Astrocyte (in vitro differentiated cells and primary cell): ENCODE measurements around the gene ZNF609. TPM values are rescaled to one million over a fixed set of nuclear protein-coding genes. Genes with fewer than 3 reads are reported as not detected.
A peak's percentile ranks its signal among the peaks of the same experiment; 100 is the strongest.

Experiments used
- DNase-seq: peaks from one replicate; pipeline ENCODE4 v3.0.0-alpha.2; 2010; ENCODE audit warnings: low read depth
- FAIRE-seq: peaks from 2 replicates; lab custom pipeline; 2011; peaks lifted over from hg19 to GRCh38; lab: Jason Lieb, UNC
- H2AFZ ChIP-seq: 2 replicates; pipeline ENCODE4 v1.6.0; 2012; ENCODE audit warnings: low read depth, low read length, inconsistent platforms
- H3K27ac ChIP-seq: 2 replicates; pipeline ENCODE4 v1.5.1; 2011; ENCODE audit warnings: low read depth, low read length, inconsistent platforms
- H3K27me3 ChIP-seq: 2 replicates; pipeline ENCODE4 v1.6.0; 2011; ENCODE audit warnings: low read length, inconsistent platforms; ENCODE audit not compliant: insufficient read depth
- H3K36me3 ChIP-seq: 2 replicates; pipeline ENCODE4 v1.5.1; 2011; ENCODE audit warnings: low read length, inconsistent platforms; ENCODE audit not compliant: insufficient read depth
- H3K4me1 ChIP-seq: 2 replicates; pipeline ENCODE4 v1.5.1; 2011; ENCODE audit warnings: low read length, inconsistent platforms; ENCODE audit not compliant: insufficient read depth
- H3K4me2 ChIP-seq: 2 replicates; pipeline ENCODE4 v1.6.0; 2012; ENCODE audit warnings: low read length, inconsistent platforms
- H3K4me3 ChIP-seq: 2 replicates; pipeline ENCODE4 v1.5.1; 2011; ENCODE audit warnings: low read depth, mild to moderate bottlenecking, low read length, inconsistent platforms; ENCODE audit not compliant: insufficient read depth
- H3K79me2 ChIP-seq: 2 replicates; pipeline ENCODE4 v1.6.0; 2012; ENCODE audit warnings: mild to moderate bottlenecking, low read length, inconsistent platforms; ENCODE audit not compliant: insufficient read depth
- H3K9ac ChIP-seq: 2 replicates; pipeline ENCODE4 v1.6.0; 2012; ENCODE audit warnings: mild to moderate bottlenecking, low read length, inconsistent platforms
- H3K9me3 ChIP-seq: 2 replicates; pipeline ENCODE4 v1.5.1; 2012; ENCODE audit warnings: low read depth, mild to moderate bottlenecking, low read length, inconsistent platforms; ENCODE audit not compliant: insufficient read depth
- H4K20me1 ChIP-seq: 2 replicates; pipeline ENCODE4 v1.6.0; 2012; ENCODE audit warnings: low read length, inconsistent platforms; ENCODE audit not compliant: insufficient read depth
- H3K27ac Mint-ChIP-seq: one replicate; pipeline ENCODE4 v1.8.0; 2021; ENCODE audit warnings: mild to moderate bottlenecking, mixed read lengths; ENCODE audit not compliant: unreplicated experiment
- H3K27me3 Mint-ChIP-seq: one replicate; pipeline ENCODE4 v1.8.0; 2021; ENCODE audit warnings: low read depth, mixed read lengths; ENCODE audit not compliant: unreplicated experiment
- H3K36me3 Mint-ChIP-seq: one replicate; pipeline ENCODE4 v1.8.0; 2021; ENCODE audit warnings: low read depth, mixed read lengths; ENCODE audit not compliant: unreplicated experiment
- H3K4me1 Mint-ChIP-seq: one replicate; pipeline ENCODE4 v1.8.0; 2021; ENCODE audit warnings: low read depth, mixed read lengths; ENCODE audit not compliant: unreplicated experiment
- H3K4me3 Mint-ChIP-seq: one replicate; pipeline ENCODE4 v1.8.0; 2021; ENCODE audit warnings: mild to moderate bottlenecking, moderate library complexity, mixed read lengths; ENCODE audit not compliant: unreplicated experiment
- H3K9me3 Mint-ChIP-seq: one replicate; pipeline ENCODE4 v1.8.0; 2021; ENCODE audit warnings: mild to moderate bottlenecking, mixed read lengths; ENCODE audit not compliant: unreplicated experiment
- EZH2 ChIP-seq: IDR thresholded peaks from 2 replicates; pipeline ENCODE4 v1.6.1; 2012; ENCODE audit warnings: mild to moderate bottlenecking, low read length, inconsistent platforms; ENCODE audit not compliant: insufficient read depth
- total RNA-seq: library from RNA; stranded (reverse); gene quantifications from 2 replicates; pipeline ENCODE4 v1.2.1, GENCODE V29; 2021
- TF ChIP-seq, protein P1 (sequence below): IDR thresholded peaks from 2 replicates; pipeline ENCODE4 v1.5.1; 2011; ENCODE audit warnings: low read depth, mild to moderate bottlenecking, inconsistent platforms, low read length, moderate library complexity; ENCODE audit not compliant: insufficient read depth

The ZNF609 gene
- total RNA-seq, 1 donor from 2014 or later = 38.5 TPM

DNA sequence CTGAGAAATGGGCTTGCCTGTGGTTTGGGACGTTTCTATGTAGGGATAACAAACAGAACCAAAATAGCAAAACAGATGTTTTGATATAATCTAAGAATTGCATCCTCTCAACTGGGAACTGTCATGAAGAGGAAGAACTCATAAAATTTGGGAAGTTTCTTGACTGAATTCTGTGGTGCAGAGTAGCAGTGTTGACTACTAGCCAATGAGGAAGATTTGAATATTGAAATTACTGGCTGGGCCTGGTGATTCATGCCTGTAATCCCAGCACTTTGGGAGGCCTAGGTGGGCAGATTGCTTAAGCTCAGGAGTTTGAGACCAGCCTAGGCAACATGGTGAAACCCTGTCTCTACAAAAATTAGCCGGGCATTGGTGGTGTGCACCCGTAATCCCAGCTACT lies 42.2 kb downstream of the ZNF609 start:
- Histone ChIP-seq H3K4me3 (no peak overlapping the region), H3K36me3 (peaks cover 8% of the 10 kb centered on the region), H3K27me3 (no peaks in the 10 kb centered on the region), H3K27ac (no peak overlapping the region), H3K4me2 (peak overlapping the region; percentile 57), H4K20me1 (peaks cover 88% of the 10 kb centered on the region), H3K9me3 (no peaks in the 10 kb centered on the region), H3K9ac (peak overlapping the region; percentile 26), H2AFZ (no peak overlapping the region), H3K4me1 (peaks cover 23% of the 10 kb centered on the region), H3K79me2 (peaks cover 74% of the 10 kb centered on the region)
- FAIRE-seq (no peak), DNase-seq (no peak)
- peak overlapping the region; percentile 22 for H3K27ac Mint-ChIP-seq
- peaks cover 11% of the 10 kb centered on the region for H3K36me3 Mint-ChIP-seq
- TF ChIP-seq, protein P1, sequence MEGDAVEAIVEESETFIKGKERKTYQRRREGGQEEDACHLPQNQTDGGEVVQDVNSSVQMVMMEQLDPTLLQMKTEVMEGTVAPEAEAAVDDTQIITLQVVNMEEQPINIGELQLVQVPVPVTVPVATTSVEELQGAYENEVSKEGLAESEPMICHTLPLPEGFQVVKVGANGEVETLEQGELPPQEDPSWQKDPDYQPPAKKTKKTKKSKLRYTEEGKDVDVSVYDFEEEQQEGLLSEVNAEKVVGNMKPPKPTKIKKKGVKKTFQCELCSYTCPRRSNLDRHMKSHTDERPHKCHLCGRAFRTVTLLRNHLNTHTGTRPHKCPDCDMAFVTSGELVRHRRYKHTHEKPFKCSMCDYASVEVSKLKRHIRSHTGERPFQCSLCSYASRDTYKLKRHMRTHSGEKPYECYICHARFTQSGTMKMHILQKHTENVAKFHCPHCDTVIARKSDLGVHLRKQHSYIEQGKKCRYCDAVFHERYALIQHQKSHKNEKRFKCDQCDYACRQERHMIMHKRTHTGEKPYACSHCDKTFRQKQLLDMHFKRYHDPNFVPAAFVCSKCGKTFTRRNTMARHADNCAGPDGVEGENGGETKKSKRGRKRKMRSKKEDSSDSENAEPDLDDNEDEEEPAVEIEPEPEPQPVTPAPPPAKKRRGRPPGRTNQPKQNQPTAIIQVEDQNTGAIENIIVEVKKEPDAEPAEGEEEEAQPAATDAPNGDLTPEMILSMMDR = no peak
- no peak for TF ChIP-seq EZH2
- H3K4me1 Mint-ChIP-seq = peaks cover 36% of the 10 kb centered on the region
- H3K9me3 Mint-ChIP-seq = no peaks in the 10 kb centered on the region
- H3K27me3 Mint-ChIP-seq = no peaks in the 10 kb centered on the region
- H3K4me3 Mint-ChIP-seq = no peak overlapping the region

DNA sequence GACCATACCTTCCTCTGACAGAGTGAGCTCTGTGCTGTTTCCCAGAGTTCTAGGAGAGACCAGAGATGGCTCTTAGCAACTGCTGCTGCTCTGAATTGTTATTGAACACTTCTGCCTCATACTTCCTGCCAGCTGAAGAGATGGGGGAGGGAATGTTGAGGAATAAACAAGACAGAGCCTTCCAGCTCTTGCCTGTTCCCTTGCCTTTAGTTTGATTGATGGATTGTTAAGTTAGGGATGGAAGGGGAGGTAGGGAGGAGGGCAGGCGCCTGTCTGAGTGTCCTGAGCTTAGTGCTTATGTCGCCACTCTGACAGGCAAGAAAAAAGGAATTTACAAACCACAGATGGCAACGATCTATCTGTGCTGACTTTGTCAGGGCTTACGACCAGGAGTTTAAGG lies 42.8 kb downstream of the ZNF609 start:
- H3K27ac Mint-ChIP-seq = peak overlapping the region; percentile 22
- H3K4me3 Mint-ChIP-seq = peak overlapping the region; percentile 64
- Histone ChIP-seq H2AFZ (no peak overlapping the region), H3K4me3 (no peak overlapping the region), H3K9ac (peak overlapping the region; percentile 26), H3K27ac (peak overlapping the region; percentile 28), H3K27me3 (no peaks in the 10 kb centered on the region), H4K20me1 (peaks cover 89% of the 10 kb centered on the region), H3K9me3 (no peaks in the 10 kb centered on the region), H3K36me3 (peaks cover 8% of the 10 kb centered on the region), H3K79me2 (peaks cover 72% of the 10 kb centered on the region), H3K4me2 (peak overlapping the region; percentile 57), H3K4me1 (peaks cover 24% of the 10 kb centered on the region)
- peaks cover 42% of the 10 kb centered on the region for H3K4me1 Mint-ChIP-seq
- DNase-seq (peak; percentile 55), FAIRE-seq (no peak)
- no peaks in the 10 kb centered on the region for H3K9me3 Mint-ChIP-seq
- TF ChIP-seq, protein P1 = no peak
- TF ChIP-seq EZH2 = no peak
- peaks cover 12% of the 10 kb centered on the region for H3K36me3 Mint-ChIP-seq
- H3K27me3 Mint-ChIP-seq = no peaks in the 10 kb centered on the region

DNA sequence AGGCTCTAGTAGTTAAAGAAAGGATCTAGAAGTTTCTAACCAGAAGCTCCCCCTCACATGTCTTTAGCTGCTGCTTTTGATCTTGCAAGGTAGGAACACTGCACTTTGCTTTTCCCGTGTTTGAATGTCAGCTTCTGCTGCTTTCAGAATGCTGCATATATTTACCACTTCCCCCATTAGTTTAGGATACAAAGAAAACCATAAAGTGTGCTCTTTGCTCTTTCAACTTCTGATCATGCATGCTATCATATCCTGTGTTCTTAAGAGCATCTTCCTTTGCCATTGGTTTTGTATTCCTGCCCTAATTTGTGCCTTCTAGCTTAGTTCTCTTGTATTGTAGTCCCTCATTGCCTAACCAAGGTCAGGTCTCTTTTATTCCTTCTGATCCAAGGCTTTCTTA lies 43.3 kb downstream of the ZNF609 start:
- Mint-ChIP-seq H3K4me3 (no peak overlapping the region), H3K36me3 (peaks cover 11% of the 10 kb centered on the region), H3K9me3 (no peaks in the 10 kb centered on the region), H3K27ac (peak overlapping the region; percentile 22), H3K4me1 (peaks cover 44% of the 10 kb centered on the region), H3K27me3 (no peaks in the 10 kb centered on the region)
- peaks cover 8% of the 10 kb centered on the region for H3K36me3 ChIP-seq
- no peak overlapping the region for H2AFZ ChIP-seq
- DNase-seq = no peak
- H3K4me1 ChIP-seq = peaks cover 24% of the 10 kb centered on the region
- TF ChIP-seq, protein P1 = no peak
- TF ChIP-seq EZH2 = no peak
- peaks cover 72% of the 10 kb centered on the region for H3K79me2 ChIP-seq
- peak overlapping the region; percentile 57 for H3K4me2 ChIP-seq
- H3K27ac ChIP-seq = peak overlapping the region; percentile 28
- no peaks in the 10 kb centered on the region for H3K9me3 ChIP-seq
- H3K27me3 ChIP-seq = no peaks in the 10 kb centered on the region
- no peak overlapping the region for H3K9ac ChIP-seq
- FAIRE-seq = no peak
- H3K4me3 ChIP-seq = no peak overlapping the region
- peaks cover 89% of the 10 kb centered on the region for H4K20me1 ChIP-seq
